ENCODE measurements around the gene PRPF18.

- TF ChIP-seq, protein P1, sequence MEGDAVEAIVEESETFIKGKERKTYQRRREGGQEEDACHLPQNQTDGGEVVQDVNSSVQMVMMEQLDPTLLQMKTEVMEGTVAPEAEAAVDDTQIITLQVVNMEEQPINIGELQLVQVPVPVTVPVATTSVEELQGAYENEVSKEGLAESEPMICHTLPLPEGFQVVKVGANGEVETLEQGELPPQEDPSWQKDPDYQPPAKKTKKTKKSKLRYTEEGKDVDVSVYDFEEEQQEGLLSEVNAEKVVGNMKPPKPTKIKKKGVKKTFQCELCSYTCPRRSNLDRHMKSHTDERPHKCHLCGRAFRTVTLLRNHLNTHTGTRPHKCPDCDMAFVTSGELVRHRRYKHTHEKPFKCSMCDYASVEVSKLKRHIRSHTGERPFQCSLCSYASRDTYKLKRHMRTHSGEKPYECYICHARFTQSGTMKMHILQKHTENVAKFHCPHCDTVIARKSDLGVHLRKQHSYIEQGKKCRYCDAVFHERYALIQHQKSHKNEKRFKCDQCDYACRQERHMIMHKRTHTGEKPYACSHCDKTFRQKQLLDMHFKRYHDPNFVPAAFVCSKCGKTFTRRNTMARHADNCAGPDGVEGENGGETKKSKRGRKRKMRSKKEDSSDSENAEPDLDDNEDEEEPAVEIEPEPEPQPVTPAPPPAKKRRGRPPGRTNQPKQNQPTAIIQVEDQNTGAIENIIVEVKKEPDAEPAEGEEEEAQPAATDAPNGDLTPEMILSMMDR (IDR thresholded peaks at IDR 0.05): no peak
- TF ChIP-seq POLR2A (IDR thresholded peaks at IDR 0.05): no peak
Measured at GRCh38 chr10:13643016-13643415, 56.3 kb downstream of the PRPF18 start.
